ENCODE data around the gene MRPL40. TPM values are rescaled to one million over a fixed set of nuclear protein-coding genes. Genes with fewer than 3 reads are reported as not detected.

MRPL40 gene
- total and polyA plus RNA-seq, 2 of the 13 experiments (the other 11 are each of a cell fraction or from before 2014, with no cell fraction given), result 42.7 to 79.7 TPM

DNA sequence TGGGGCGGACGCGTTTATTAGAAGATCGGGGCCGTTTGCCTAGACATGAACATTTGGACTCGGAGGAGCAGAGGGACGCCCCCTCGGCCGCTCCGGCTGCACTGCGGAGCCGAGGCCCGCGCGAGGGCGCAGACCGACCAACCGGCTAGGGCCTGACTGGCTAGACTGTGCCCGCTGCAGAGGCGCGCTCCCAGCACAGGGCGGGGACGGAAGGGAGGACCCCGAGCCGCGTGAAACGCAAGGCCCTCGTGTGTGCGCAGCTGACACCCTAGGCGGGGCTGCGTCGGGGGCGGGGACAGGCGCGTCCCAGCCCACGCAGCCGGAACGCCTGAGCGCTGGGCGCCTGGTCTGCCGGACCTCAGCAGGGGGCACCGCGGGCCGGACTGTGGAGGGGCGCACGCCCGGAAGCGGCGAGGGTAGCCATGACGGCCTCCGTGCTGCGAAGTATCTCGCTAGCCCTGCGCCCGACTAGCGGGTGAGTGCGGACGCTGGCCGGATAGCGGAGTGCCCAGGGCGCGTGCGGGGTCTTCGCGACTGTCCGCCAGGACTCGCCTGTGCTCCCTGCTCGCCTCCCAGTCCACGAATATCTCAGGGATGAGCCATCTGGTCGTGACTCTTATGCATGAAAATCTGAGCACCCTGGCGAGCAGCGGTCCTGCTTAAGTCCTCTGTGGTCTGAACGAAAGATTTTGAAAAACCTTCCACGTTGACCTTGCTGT is at the start of gene MRPL40 (continued):
- TF ChIP-seq, protein P1, sequence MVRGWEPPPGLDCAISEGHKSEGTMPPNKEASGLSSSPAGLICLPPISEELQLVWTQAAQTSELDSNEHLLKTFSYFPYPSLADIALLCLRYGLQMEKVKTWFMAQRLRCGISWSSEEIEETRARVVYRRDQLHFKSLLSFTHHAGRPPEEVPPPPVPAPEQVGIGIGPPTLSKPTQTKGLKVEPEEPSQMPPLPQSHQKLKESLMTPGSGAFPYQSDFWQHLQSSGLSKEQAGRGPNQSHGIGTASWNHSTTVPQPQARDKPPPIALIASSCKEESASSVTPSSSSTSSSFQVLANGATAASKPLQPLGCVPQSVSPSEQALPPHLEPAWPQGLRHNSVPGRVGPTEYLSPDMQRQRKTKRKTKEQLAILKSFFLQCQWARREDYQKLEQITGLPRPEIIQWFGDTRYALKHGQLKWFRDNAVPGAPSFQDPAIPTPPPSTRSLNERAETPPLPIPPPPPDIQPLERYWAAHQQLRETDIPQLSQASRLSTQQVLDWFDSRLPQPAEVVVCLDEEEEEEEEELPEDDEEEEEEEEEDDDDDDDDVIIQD (CRISPR knock-in tag; IDR thresholded peaks at IDR 0.05; ENCODE audit: low read depth), result no peak
- TF ChIP-seq, protein P2, sequence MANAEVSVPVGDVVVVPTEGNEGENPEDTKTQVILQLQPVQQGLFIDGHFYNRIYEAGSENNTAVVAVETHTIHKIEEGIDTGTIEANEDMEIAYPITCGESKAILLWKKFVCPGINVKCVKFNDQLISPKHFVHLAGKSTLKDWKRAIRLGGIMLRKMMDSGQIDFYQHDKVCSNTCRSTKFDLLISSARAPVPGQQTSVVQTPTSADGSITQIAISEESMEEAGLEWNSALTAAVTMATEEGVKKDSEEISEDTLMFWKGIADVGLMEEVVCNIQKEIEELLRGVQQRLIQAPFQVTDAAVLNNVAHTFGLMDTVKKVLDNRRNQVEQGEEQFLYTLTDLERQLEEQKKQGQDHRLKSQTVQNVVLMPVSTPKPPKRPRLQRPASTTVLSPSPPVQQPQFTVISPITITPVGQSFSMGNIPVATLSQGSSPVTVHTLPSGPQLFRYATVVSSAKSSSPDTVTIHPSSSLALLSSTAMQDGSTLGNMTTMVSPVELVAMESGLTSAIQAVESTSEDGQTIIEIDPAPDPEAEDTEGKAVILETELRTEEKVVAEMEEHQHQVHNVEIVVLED (CRISPR knock-in tag; IDR thresholded peaks at IDR 0.05; ENCODE audit: borderline replicate concordance), result peak; percentile 95
- TF ChIP-seq RBM22 (optimal IDR thresholded peaks at IDR 0.05; ENCODE audit: low read length), result peak; percentile 71
- peak; percentile 93; the same call in 1 of the 2 replicates for TF ChIP-seq ZFP82 (CRISPR knock-in tag; IDR thresholded peaks at IDR 0.05; ENCODE audit: borderline replicate concordance)
- peak; percentile 62 for TF ChIP-seq SNAI1 (CRISPR knock-in tag; IDR thresholded peaks at IDR 0.05; ENCODE audit: borderline replicate concordance)
- no peak for TF ChIP-seq NFE2L1 (CRISPR knock-in tag; IDR thresholded peaks at IDR 0.05; ENCODE audit: borderline replicate concordance)
- peak; percentile 98 for TF ChIP-seq KAT8 (CRISPR knock-in tag; IDR thresholded peaks at IDR 0.05)
- TF ChIP-seq, protein P3, sequence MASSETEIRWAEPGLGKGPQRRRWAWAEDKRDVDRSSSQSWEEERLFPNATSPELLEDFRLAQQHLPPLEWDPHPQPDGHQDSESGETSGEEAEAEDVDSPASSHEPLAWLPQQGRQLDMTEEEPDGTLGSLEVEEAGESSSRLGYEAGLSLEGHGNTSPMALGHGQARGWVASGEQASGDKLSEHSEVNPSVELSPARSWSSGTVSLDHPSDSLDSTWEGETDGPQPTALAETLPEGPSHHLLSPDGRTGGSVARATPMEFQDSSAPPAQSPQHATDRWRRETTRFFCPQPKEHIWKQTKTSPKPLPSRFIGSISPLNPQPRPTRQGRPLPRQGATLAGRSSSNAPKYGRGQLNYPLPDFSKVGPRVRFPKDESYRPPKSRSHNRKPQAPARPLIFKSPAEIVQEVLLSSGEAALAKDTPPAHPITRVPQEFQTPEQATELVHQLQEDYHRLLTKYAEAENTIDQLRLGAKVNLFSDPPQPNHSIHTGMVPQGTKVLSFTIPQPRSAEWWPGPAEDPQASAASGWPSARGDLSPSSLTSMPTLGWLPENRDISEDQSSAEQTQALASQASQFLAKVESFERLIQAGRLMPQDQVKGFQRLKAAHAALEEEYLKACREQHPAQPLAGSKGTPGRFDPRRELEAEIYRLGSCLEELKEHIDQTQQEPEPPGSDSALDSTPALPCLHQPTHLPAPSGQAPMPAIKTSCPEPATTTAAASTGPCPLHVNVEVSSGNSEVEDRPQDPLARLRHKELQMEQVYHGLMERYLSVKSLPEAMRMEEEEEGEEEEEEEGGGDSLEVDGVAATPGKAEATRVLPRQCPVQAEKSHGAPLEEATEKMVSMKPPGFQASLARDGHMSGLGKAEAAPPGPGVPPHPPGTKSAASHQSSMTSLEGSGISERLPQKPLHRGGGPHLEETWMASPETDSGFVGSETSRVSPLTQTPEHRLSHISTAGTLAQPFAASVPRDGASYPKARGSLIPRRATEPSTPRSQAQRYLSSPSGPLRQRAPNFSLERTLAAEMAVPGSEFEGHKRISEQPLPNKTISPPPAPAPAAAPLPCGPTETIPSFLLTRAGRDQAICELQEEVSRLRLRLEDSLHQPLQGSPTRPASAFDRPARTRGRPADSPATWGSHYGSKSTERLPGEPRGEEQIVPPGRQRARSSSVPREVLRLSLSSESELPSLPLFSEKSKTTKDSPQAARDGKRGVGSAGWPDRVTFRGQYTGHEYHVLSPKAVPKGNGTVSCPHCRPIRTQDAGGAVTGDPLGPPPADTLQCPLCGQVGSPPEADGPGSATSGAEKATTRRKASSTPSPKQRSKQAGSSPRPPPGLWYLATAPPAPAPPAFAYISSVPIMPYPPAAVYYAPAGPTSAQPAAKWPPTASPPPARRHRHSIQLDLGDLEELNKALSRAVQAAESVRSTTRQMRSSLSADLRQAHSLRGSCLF (CRISPR knock-in tag; IDR thresholded peaks at IDR 0.05; ENCODE audit: borderline replicate concordance), result no peak
- no peak for TF ChIP-seq NBN (conservative IDR thresholded peaks at IDR 0.05)
- TF ChIP-seq ARNT (IDR thresholded peaks at IDR 0.05), result no peak
- peak; percentile 73; the same call in 1 of the 2 replicates for TF ChIP-seq ZMYM2 (CRISPR knock-in tag; IDR thresholded peaks at IDR 0.05)
- TF ChIP-seq, protein P4, sequence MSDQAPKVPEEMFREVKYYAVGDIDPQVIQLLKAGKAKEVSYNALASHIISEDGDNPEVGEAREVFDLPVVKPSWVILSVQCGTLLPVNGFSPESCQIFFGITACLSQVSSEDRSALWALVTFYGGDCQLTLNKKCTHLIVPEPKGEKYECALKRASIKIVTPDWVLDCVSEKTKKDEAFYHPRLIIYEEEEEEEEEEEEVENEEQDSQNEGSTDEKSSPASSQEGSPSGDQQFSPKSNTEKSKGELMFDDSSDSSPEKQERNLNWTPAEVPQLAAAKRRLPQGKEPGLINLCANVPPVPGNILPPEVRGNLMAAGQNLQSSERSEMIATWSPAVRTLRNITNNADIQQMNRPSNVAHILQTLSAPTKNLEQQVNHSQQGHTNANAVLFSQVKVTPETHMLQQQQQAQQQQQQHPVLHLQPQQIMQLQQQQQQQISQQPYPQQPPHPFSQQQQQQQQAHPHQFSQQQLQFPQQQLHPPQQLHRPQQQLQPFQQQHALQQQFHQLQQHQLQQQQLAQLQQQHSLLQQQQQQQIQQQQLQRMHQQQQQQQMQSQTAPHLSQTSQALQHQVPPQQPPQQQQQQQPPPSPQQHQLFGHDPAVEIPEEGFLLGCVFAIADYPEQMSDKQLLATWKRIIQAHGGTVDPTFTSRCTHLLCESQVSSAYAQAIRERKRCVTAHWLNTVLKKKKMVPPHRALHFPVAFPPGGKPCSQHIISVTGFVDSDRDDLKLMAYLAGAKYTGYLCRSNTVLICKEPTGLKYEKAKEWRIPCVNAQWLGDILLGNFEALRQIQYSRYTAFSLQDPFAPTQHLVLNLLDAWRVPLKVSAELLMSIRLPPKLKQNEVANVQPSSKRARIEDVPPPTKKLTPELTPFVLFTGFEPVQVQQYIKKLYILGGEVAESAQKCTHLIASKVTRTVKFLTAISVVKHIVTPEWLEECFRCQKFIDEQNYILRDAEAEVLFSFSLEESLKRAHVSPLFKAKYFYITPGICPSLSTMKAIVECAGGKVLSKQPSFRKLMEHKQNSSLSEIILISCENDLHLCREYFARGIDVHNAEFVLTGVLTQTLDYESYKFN (CRISPR knock-in tag; conservative IDR thresholded peaks at IDR 0.05), result peak; percentile 67
- peak; percentile 99 for TF ChIP-seq KMT2A (CRISPR knock-in tag; IDR thresholded peaks at IDR 0.05)
- no peak for TF ChIP-seq ZNF260 (CRISPR knock-in tag; IDR thresholded peaks at IDR 0.05; ENCODE audit: borderline replicate concordance, low read depth)
- TF ChIP-seq MAZ (IDR thresholded peaks at IDR 0.05; ENCODE audit: borderline replicate concordance, low read depth, low read length), result peak; percentile 90
- peak; percentile 98 for TF ChIP-seq MAZ (CRISPR knock-in tag; IDR thresholded peaks at IDR 0.05; ENCODE audit: low read depth)
- TF ChIP-seq HMGA1 (CRISPR knock-in tag; conservative IDR thresholded peaks at IDR 0.05), result no peak
- peak; percentile 97 for TF ChIP-seq KMT2B (CRISPR knock-in tag; IDR thresholded peaks at IDR 0.05)
